ENCODE measurements around the gene TFAP2C.
"Not testable (repeated sequence)": the region's sequence is repeated elsewhere in the genome, so short reads cannot be mapped to it uniquely, and the experiment has no call there.

TFAP2C gene

GRCh38 chr20:56656632-56657031 is 27.5 kb downstream of the TFAP2C start:
- DNase-seq (ENCODE audit: low spot score) = no peak

GRCh38 chr20:56657879-56658278 is 28.8 kb downstream of the TFAP2C start:
- DNase-seq (ENCODE audit: low spot score) = no peak

GRCh38 chr20:56658341-56658947 is 29.3 kb downstream of the TFAP2C start:
- DNase-seq (ENCODE audit: low spot score) = not testable (repeated sequence)

- DNase-seq (ENCODE audit: low spot score) = no peak
These were observed 34.6 kb downstream of the TFAP2C start for GRCh38 chr20:56663660-56664059.

GRCh38 chr20:56664796-56665195 is 35.7 kb downstream of the TFAP2C start:
- no peak for DNase-seq (ENCODE audit: low spot score)

- DNase-seq (ENCODE audit: low spot score) = no peak
These were observed 36.7 kb downstream of the TFAP2C start for GRCh38 chr20:56665806-56666205.

GRCh38 chr20:56673450-56673849 is 44.3 kb downstream of the TFAP2C start:
- no peak for DNase-seq (ENCODE audit: low spot score)

- no peak for DNase-seq (ENCODE audit: low spot score)
These were observed 46.9 kb downstream of the TFAP2C start for GRCh38 chr20:56676001-56676400.

GRCh38 chr20:56676679-56677078 is 47.6 kb downstream of the TFAP2C start:
- no peak for DNase-seq (ENCODE audit: low spot score)

- DNase-seq (ENCODE audit: low spot score) = no peak
These were observed 54.2 kb downstream of the TFAP2C start for GRCh38 chr20:56683077-56683865.

- no peak for DNase-seq (ENCODE audit: low spot score)
These were observed 56.8 kb downstream of the TFAP2C start for GRCh38 chr20:56685879-56686278.

- no peak for DNase-seq (ENCODE audit: low spot score)
These were observed 58.0 kb downstream of the TFAP2C start for GRCh38 chr20:56687061-56687460.

- no peak for DNase-seq (ENCODE audit: low spot score)
These were observed 59.0 kb downstream of the TFAP2C start for GRCh38 chr20:56688106-56688505.

Data from hepatic stellate cell (primary cell).